Measurements from ENCODE around the gene ZNF488. TPM values are rescaled to one million over a fixed set of nuclear protein-coding genes. Genes with fewer than 3 reads are reported as not detected.

ZNF488 gene
- total and polyA plus RNA-seq, 7 donors = 0.16 to 0.82 (median 0.65) TPM; not detected in 3

- no peaks in the 10 kb centered on the region for H3K27me3 ChIP-seq
- H3K36me3 ChIP-seq = no peaks in the 10 kb centered on the region
- TF ChIP-seq EP300 (IDR thresholded peaks at IDR 0.05) (no peak), POLR2A (IDR thresholded peaks at IDR 0.05) (no peak), POLR2AphosphoS5 (IDR thresholded peaks at IDR 0.05) (no peak)
- TF ChIP-seq, protein P1, sequence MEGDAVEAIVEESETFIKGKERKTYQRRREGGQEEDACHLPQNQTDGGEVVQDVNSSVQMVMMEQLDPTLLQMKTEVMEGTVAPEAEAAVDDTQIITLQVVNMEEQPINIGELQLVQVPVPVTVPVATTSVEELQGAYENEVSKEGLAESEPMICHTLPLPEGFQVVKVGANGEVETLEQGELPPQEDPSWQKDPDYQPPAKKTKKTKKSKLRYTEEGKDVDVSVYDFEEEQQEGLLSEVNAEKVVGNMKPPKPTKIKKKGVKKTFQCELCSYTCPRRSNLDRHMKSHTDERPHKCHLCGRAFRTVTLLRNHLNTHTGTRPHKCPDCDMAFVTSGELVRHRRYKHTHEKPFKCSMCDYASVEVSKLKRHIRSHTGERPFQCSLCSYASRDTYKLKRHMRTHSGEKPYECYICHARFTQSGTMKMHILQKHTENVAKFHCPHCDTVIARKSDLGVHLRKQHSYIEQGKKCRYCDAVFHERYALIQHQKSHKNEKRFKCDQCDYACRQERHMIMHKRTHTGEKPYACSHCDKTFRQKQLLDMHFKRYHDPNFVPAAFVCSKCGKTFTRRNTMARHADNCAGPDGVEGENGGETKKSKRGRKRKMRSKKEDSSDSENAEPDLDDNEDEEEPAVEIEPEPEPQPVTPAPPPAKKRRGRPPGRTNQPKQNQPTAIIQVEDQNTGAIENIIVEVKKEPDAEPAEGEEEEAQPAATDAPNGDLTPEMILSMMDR (IDR thresholded peaks at IDR 0.05) = no peak
- no peaks in the 10 kb centered on the region for H3K4me1 ChIP-seq
- WGBS, 2 donors = 84 to 86% methylated on average over 6 of the region's 6 CpGs
- DNase-seq = no peak
- no peak overlapping the region for H3K27ac ChIP-seq
- H3K9me3 ChIP-seq = no peaks in the 10 kb centered on the region
- intact Hi-C loops (cut with DNase I) = no loop called here
- H3K4me3 ChIP-seq = no peak overlapping the region
Observed at GRCh38 chr10:47320812-47321211, 63.3 kb downstream of the ZNF488 start.

DNA sequence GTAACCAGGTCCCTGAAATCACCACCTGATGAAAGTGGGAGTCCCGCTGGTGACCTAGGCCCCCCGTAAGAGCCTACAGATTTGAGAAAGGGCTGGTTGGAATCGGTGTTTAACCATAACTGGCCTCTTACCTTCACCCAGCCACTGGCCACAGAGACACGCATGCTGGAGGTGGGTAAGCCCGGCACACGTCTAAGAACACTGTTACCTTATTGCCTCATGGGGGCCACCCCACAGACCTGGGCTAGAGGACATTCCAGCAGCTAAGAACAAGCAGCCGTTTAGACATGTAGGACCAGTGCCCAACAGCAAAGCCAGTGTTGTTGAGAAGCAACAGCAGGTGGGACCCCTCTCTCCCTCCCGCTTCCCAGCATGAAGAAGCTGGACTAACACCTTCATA, 64.3 kb downstream of the ZNF488 start:
- Histone ChIP-seq H3K27me3 (no peaks in the 10 kb centered on the region), H3K27ac (no peak overlapping the region), H3K36me3 (no peaks in the 10 kb centered on the region), H3K4me3 (no peak overlapping the region), H3K4me1 (no peaks in the 10 kb centered on the region), H3K9me3 (no peaks in the 10 kb centered on the region)
- 92 to 95% methylated on average over 8 of the region's 8 CpGs for WGBS, 2 donors
- intact Hi-C loops (cut with DNase I) = no loop called here
- no peak for DNase-seq
- TF ChIP-seq, protein P1 (IDR thresholded peaks at IDR 0.05) = no peak
- TF ChIP-seq POLR2AphosphoS5 (IDR thresholded peaks at IDR 0.05) = no peak
- TF ChIP-seq POLR2A (IDR thresholded peaks at IDR 0.05) = no peak
- no peak for TF ChIP-seq EP300 (IDR thresholded peaks at IDR 0.05)

DNA sequence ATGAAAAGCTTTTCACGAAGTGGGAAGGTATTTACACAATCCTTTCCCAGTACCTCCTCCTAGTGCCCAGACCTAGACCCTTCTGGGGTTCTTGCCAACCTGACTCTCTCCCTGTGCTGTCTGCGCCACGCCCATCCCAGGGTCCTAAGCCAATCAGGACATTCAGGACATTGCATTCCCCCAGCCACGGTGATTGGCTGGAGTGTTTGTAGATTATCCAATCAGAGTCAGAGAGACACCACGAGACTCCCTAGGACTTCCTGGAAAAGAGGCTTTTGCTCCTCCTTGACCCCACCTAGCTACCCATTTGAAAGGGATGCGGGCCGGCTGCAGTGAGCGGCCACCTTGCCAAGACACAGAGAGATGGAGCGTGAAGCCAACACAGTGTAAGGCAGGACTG, 65.4 kb downstream of the ZNF488 start:
- no peak for DNase-seq
- TF ChIP-seq, protein P1 (IDR thresholded peaks at IDR 0.05) = no peak
- TF ChIP-seq POLR2A (IDR thresholded peaks at IDR 0.05) (no peak), EP300 (IDR thresholded peaks at IDR 0.05) (no peak), POLR2AphosphoS5 (IDR thresholded peaks at IDR 0.05) (no peak)
- H3K4me3 ChIP-seq = no peak overlapping the region
- H3K27me3 ChIP-seq = no peaks in the 10 kb centered on the region
- intact Hi-C loops (cut with DNase I) = no loop called here
- no peak overlapping the region for H3K27ac ChIP-seq
- no peaks in the 10 kb centered on the region for H3K4me1 ChIP-seq
- WGBS, 2 donors = 47 to 90% methylated on average over 9 of the region's 9 CpGs
- H3K36me3 ChIP-seq = no peaks in the 10 kb centered on the region
- H3K9me3 ChIP-seq = no peaks in the 10 kb centered on the region

- intact Hi-C loops (cut with DNase I) = no loop called here
- Histone ChIP-seq H3K4me3 (no peak overlapping the region), H3K27ac (no peak overlapping the region), H3K36me3 (no peaks in the 10 kb centered on the region), H3K27me3 (no peaks in the 10 kb centered on the region), H3K4me1 (peaks cover 0 to under 1% (median 0%) of the 10 kb centered on the region in 4 donors), H3K9me3 (no peaks in the 10 kb centered on the region)
- 88 to 89% methylated on average over 4 of the region's 4 CpGs for WGBS, 2 donors
- TF ChIP-seq POLR2AphosphoS5 (IDR thresholded peaks at IDR 0.05) (no peak), EP300 (IDR thresholded peaks at IDR 0.05) (no peak), POLR2A (IDR thresholded peaks at IDR 0.05) (no peak)
- TF ChIP-seq, protein P1 (IDR thresholded peaks at IDR 0.05) = no peak
- no peak for DNase-seq
Observed at GRCh38 chr10:47317251-47317650, 66.8 kb downstream of the ZNF488 start.

- 90 to 95% methylated on average over 5 of the region's 5 CpGs for WGBS, 2 donors
- H3K36me3 ChIP-seq = no peaks in the 10 kb centered on the region
- no peak for TF ChIP-seq POLR2AphosphoS5 (IDR thresholded peaks at IDR 0.05)
- TF ChIP-seq POLR2A (IDR thresholded peaks at IDR 0.05) = no peak
- TF ChIP-seq EP300 (IDR thresholded peaks at IDR 0.05) = no peak
- TF ChIP-seq, protein P1 (IDR thresholded peaks at IDR 0.05) = no peak
- DNase-seq = no peak
- H3K27me3 ChIP-seq = no peaks in the 10 kb centered on the region
- intact Hi-C loops (cut with DNase I) = no loop called here
- H3K4me1 ChIP-seq = peaks cover 0 to 5% (median 1%) of the 10 kb centered on the region in 4 donors
- no peaks in the 10 kb centered on the region for H3K9me3 ChIP-seq
- no peak overlapping the region for H3K4me3 ChIP-seq
- H3K27ac ChIP-seq = no peak overlapping the region
Observed at GRCh38 chr10:47316131-47316530, 68.0 kb downstream of the ZNF488 start.
